NCI-H146 treated with DMSO at 0.1 percent for 48 hours (cell line): ENCODE results near the gene SPATA3.
"Not testable (repeated sequence)": the region's sequence is repeated elsewhere in the genome, so short reads cannot be mapped to it uniquely, and the experiment has no call there.

Source experiments
- DNase-seq: peaks from one replicate; lab custom pipeline; 2025; ENCODE audit not compliant: unreplicated experiment; lab: John Stamatoyannopoulos, UW

Gene SPATA3

DNA sequence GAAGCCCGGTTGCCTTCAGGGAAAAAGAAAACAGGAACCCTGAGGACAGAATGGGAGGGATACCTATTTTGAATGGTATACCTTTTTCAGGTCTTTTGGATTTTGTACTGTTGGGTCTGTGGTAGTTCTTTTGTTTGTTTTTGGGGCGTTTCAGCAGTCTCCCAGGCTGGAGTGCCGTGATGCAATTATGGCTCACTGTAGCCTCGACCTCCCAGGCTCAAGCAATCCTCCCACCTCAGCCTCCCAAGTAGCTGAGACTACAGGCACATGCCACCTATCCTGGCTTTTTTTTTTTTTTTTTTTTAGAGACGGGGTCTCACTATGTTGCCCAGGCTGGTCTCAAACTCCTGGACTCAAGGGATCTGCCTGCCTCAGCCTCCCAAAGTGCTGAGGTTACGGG, 27.6 kb upstream of the SPATA3 start:
- not testable (repeated sequence) for DNase-seq

DNA sequence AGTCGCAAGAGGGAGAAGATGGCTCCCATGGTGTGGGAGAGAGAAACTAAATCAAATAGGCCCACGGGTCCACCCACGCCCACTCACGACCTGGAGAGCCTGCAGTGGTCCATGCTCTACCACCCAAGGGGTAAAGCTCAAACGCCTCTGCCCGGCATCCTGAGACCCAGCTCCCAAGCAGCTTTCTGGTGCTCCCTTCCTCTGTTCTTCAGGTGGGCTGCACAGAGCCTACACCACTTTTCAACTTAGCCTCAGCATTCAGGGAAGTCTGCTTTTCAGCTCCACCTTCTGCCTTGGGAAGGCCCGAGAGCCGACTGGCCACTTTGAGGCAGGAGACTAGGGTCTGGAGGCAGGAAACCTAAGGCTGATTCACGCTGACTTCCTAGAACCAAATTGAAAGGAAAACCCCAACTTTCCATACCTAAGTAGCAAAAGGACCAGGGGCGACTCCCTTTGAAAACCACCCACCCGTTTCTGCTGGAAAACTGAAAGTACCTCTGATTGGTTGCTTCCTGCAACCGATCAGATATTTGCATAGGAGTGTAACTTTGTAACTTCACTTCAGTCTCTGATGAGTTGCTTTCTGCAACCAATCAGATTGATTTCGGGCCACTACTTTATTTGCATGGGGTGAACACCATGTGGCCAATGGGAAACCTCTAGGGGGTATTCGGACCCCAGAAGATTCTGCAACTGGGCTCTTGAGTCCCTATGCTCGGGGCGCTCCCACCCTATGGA, 26.8 kb upstream of the SPATA3 start:
- DNase-seq: no peak

DNA sequence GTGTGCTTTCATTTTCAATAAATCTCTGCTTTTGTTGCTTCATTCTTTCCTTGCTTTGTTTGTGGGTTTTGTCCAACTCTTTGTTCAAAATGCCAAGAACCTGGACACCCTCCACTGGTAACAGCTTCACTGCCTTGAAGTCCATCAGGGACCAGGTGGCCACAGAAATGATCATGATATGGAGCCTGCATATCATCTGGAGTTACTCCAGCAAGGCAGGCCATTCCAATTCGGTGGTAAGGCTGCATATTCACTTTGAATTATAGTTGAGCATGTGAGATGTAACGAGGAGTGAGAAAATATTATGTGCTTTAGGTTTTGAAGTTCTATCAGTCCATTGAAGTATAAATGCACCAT, 26.3 kb upstream of the SPATA3 start:
- DNase-seq: no peak

DNA sequence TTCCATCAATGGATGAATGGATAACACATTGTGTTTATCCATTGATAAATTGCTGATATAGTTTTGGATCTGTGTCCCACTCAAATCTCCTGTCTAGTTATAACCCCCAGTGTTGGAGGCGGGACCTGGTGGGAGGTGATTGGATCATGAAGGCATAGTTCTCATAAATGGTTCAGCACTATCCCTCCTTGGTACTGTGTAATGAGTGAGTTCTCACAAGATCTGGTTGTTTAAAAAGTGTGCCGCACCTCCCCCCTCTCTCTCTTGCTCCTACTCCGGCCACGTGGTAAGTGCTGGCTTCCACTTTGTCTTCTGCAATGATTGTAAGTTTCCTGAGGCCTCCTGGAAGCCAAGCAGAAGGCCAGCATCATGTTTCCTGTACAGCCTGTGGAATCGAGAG, 23.9 kb upstream of the SPATA3 start:
- no peak for DNase-seq

- DNase-seq: no peak
These were observed 21.6 kb upstream of the SPATA3 start for GRCh38 chr2:230974096-230974913.

DNA sequence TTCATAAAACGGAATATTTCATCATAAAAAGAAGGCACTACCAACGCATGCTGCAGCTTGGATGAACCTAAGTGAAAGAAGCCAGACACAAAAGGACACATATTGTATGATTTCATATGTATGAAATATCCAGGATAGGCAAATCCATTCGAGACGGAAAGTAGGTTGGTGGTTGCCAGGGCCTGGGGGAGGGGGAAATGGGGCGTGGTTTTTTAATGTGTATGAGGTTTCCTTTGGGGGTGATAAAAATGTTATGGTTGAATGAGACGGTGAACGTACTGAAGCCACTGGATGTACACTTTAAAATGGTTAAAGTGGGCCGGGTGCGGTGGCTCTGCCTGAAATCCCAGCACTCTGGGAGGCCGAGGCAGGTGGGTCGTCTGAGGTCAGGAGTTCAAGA, 20.0 kb upstream of the SPATA3 start:
- DNase-seq: no peak

GRCh38 chr2:230976671-230977171, 19.2 kb upstream of the SPATA3 start:
- DNase-seq: no peak

GRCh38 chr2:230980468-230980867, 15.5 kb upstream of the SPATA3 start:
- no peak for DNase-seq

- DNase-seq: no peak
These were observed 14.2 kb upstream of the SPATA3 start for GRCh38 chr2:230981704-230982103.

- DNase-seq: no peak
These were observed 13.8 kb upstream of the SPATA3 start for GRCh38 chr2:230982126-230982525.

GRCh38 chr2:230982528-230982927, 13.4 kb upstream of the SPATA3 start:
- DNase-seq: no peak

GRCh38 chr2:230983566-230983965, 12.4 kb upstream of the SPATA3 start:
- DNase-seq: no peak

DNA sequence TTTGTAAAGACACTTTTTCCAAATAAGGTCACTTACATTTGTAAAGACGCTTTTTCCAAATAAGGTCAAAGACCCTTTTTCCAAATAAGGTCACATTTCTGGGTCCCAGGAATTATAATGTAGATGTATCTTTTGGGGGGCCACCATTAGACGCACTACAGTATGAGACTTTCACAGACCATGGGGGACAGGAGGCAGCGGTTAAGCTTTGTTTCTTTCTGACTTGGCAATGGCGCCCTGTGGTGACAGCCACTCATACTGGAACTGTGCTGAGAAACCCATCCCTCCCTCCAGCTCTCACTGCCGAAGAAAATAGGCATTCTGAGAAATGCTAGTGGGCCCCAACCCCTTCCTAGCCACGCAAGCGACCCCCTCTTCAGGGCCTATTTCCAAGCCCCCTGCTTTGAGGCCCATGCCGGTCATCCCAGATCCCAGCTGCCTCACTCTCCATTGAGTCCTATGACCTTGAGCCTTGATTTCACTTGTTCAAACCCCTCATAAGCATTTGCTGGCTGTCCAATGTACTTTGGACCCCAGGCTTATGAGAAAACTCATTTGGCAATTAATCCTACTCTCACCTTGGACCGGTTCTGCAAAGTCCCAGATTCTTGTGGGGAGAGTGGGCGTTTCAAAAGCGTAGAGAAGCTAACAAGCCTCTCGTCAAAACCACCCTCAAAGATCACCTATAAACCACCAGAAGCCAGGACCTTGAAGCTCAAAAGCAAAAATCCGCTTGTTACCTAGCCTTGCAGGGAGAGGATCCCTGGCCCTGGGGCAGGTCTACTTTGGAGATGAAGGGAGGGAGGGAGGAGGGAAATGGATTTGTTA, 11.3 kb upstream of the SPATA3 start:
- DNase-seq: no peak

DNA sequence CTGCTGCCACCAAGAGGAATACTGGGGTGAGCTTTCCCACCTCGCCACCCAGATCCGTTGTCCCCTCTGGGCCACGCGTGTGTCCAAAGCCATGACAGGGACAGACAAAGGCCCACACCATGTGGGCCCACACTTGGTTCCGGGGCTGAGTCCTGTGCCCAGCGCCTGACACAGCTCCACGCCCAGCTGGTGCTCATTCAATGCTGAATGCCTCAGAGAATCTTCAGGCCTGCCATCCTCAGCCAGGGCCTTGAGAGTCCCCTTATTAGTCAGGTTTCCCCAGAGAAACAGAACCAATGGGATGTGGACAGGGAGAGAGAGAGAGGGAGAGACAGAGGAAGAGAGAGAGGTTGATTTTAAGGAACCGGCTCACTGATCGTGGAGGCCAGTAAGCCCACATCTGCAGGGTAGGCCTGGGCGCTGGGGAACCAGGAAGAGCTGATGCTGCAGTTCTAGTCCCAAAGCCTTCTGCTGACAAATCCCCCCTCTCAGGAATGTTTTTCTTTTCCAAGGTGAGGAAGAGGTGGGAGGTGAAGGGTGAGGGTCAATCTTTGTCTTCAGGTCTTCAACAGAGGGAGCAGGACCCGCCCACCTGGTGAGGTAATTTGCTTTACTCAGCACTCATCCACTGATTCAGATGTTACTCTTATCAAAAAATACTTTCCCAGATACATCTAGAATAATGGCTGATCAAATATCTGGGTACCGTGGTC, 10.2 kb upstream of the SPATA3 start:
- DNase-seq: no peak

DNA sequence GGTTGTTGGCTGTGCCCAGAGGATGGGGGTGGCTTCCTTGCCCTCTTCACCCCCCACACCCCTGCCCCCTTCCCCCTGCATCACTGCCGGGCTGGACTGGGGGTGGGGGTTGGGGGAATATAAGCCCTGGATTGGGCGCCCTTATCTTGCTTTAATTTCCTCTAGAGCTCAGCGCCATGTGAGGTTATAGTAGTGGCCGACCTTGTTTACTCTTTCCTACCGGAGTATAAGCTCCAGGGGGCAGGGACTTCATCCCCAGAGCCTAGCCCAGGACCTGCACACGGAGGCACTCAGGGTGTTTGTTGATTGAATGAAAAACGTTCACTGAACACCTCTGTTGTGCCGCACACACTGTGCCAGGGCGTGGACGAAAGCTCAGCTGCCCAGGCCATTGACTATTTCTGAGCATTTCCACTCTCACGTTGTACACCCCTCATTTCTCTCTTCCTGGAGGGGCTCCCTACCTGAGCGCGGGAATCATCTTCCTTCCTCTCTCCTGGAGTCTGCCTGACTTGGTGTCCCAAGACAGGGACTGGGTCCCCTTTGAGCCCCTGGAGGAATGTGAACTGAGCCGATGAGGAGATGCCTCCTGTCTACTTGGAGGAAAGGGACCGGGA, 9.3 kb upstream of the SPATA3 start:
- DNase-seq: no peak

- DNase-seq: peak; percentile 22
These were observed 8.5 kb upstream of the SPATA3 start for GRCh38 chr2:230987137-230988020.

DNA sequence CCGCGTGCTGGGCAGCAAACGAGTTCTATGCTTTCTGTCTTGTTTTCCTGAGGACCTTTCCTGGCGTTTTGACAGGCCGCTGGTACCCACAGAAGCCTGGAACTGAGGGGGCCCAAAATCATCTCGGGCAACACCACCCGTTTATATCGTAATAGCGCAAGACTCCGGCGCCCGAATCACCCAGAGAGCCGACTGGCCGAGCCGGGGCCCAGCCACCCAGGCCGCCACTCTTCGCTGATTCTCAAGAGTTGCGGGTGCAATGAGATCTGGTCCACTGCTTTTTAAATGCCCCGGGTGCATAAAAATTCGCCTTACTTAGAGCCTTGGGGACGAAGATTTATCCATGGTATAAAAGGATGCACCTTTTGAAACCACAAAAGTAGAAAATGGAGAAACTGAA, 6.2 kb upstream of the SPATA3 start:
- DNase-seq: no peak

DNA sequence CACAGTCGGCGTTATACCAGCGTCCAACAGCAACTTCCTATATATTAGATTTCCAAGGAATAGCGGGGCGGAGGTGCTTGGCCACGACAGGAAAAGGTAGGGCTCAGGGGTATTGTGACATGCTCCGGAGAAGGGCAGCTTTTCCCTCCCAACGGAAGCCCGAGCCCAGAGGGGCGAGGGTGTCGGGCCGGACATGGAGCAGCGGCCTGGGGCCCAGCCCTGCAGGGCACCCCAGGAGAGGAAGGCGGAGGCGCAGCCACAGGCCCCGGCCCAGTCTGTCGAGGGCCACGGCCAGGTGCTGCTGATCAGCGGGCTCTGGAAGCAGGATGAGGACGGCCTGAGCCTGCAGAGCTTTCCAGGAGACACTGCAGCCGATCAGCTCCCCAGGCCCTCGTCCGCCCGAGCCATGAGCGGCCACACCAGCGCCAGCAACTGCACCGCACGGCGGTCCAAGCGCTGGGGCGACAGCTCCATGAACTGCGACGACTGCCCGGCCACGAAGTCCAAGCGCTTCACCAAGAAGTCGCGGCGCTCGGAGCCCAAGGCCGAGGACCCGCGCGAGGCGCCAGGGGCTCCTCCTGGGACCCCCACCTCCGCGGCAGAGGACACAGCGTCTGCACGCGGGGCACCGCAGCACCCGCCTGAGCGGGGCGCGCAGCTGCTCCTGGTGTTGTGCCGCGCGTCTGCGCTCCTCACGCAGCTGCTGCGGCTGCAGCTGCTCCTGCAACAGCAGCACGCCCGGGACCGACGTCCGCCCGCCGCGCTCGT, 5.6 kb upstream of the SPATA3 start:
- DNase-seq: no peak

DNA sequence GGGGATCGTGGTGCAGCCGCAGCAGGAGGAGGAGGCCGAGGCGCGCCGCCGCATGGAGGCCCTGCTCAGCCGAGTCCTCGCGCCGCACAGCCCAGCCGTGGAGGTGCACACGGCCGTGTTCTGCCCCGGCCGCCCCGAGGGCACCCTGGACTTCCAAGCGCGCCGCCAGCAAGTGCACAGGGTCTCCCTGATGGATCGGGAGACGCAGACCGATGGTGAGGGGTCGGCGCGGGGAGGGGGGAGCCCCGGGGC, 5.1 kb upstream of the SPATA3 start:
- no peak for DNase-seq
